Gastroesophageal sphincter (tissue), 4 donors: ENCODE data around the gene ALDH3A2. TPM values are rescaled to one million over a fixed set of nuclear protein-coding genes. Genes with fewer than 3 reads are reported as not detected.

ENCODE experiments used
- ATAC-seq: fragments of 150-250 bp; one replicate; pipeline ENCODE4 v1.9.1; 2016; ENCODE audit warnings: mild to moderate bottlenecking, moderate library complexity
- H3K27ac ChIP-seq, 4 donors: fragments of 200-600 bp; sonication (generic) in 3 of 4; 1 replicate in 3 of 4; 2 replicates in 1 of 4; pipeline ENCODE4 v1.5.1; 2016 to 2019
- H3K27me3 ChIP-seq: fragments of 200-600 bp; sonication (generic); one replicate; pipeline ENCODE4 v1.5.1; 2019
- H3K36me3 ChIP-seq, 2 donors: fragments of 200-600 bp; sonication (generic); one replicate each; pipeline ENCODE4 v1.5.1; 2019; ENCODE audit warnings: control low read depth in 1 of 2
- H3K4me1 ChIP-seq, 3 donors: fragments of 200-600 bp; sonication (generic); 1 replicate in 2 of 3; 2 replicates in 1 of 3; pipeline ENCODE4 v1.5.1; 2016 to 2019; ENCODE audit warnings: control low read depth in 2 of 3
- H3K4me3 ChIP-seq, 2 donors: fragments of 200-600 bp; sonication (generic); one replicate each; pipeline ENCODE4 v1.5.1; 2019; ENCODE audit warnings: mild to moderate bottlenecking in 1 of 2, moderate library complexity in 1 of 2
- H3K9me3 ChIP-seq, 3 donors: fragments of 200-600 bp; sonication (generic); one replicate each; pipeline ENCODE4 v1.5.1; 2017 to 2019; ENCODE audit warnings: control low read depth in 2 of 3
- EP300 ChIP-seq: sonication (generic); formaldehyde crosslinking; IDR thresholded peaks from one replicate; pipeline ENCODE4 v1.6.1; 2017; ENCODE audit warnings: antibody characterized with exemption, mild to moderate bottlenecking
- POLR2A ChIP-seq, 2 donors: fragments of 450-650 bp; IDR thresholded peaks; one replicate each; pipeline ENCODE4 v1.6.1; 2017; ENCODE audit warnings: antibody characterized with exemption in 2 of 2, mild to moderate bottlenecking in 2 of 2, moderate library complexity in 1 of 2
- POLR2AphosphoS5 ChIP-seq: sonication (generic); formaldehyde crosslinking; IDR thresholded peaks from one replicate; pipeline ENCODE4 v1.6.1; 2017; ENCODE audit warnings: antibody characterized with exemption
- WGBS, 2 donors: methylation state at CpG; one replicate each; pipeline ENCODE4 v1.1.5; 2018; ENCODE audit warnings: low coverage in 1 of 2; 5-methylcytosine and 5-hydroxymethylcytosine counted together
- total RNA-seq, 4 donors: library from RNA; depleted of rRNA; stranded (reverse); fragments of >200 nt; gene quantifications; one replicate each; pipeline ENCODE4 v1.1.0, GENCODE V29; 2016
- TF ChIP-seq, protein P1 (sequence below), 4 experiments: fragments of 200-600 bp in 2 of 4; fragments of 450-650 bp in 2 of 4; sonication (generic) in 1 of 4; IDR thresholded peaks; one replicate each; pipeline ENCODE4 v1.5.1; 2017 to 2019; ENCODE audit warnings: antibody characterized with exemption in 4 of 4, mild to moderate bottlenecking in 2 of 4, moderate library complexity in 2 of 4

Gene ALDH3A2
- 100 to 1,000 TPM in 3 of 4 donors, 10 to 100 TPM in 1; 61.9 to 162 (median 124) TPM for total RNA-seq

DNA sequence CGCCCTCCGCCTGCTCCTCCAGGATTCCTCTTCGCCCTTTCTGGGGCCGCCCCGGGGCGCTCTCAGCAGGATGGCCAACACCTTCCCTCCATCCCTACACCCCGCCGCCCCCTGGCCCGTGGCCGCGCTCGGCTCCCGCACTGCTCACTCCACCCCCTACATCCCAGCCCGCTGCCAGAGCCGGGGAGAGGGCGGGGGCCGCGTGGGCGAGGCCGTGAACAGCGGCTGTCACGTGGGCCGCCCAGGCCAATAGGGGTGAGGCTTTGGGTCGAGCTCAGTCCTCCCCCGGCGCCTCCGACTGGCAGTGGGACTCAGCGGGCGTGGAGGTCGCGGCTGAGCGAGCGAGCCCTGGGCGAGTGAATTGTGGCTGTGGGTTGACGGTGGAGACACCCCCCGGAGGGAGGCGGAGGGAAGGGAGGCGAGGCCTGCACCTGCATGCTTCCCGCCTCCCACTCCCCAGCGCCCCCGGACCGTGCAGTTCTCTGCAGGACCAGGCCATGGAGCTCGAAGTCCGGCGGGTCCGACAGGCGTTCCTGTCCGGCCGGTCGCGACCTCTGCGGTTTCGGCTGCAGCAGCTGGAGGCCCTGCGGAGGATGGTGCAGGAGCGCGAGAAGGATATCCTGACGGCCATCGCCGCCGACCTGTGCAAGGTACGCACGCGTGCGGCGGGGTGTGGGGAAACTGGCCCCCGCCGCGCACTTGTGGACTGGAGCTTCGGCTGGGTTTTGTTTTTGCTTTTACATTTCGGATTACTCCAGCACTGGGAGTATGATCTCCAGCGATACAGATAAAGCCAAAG is at the start of gene ALDH3A2:
TSS of gene ALDH3A2 (plus strand) at position 277 of the 799 bp plus-strand sequence. CDS start at position 498, 221 bp downstream.
- ATAC-seq = peak; percentile 99
- Histone ChIP-seq H3K9me3 (no peaks in the 10 kb centered on the region), H3K4me3 (peak within 1 kb of the TSS; percentile 68 to 73), H3K27me3 (no peaks in the 10 kb centered on the region), H3K36me3 (peaks cover 0 to 8% of the 10 kb centered on the region in 2 donors), H3K4me1 (peaks cover 9 to 67% (median 23%) of the 10 kb centered on the region in 3 donors), H3K27ac (peak within 1 kb of the TSS; percentile 95 to 97 (median 96))
- WGBS, 2 donors = 0% methylated on average over 7 to 29 of the region's 71 CpGs
- TF ChIP-seq, protein P1, sequence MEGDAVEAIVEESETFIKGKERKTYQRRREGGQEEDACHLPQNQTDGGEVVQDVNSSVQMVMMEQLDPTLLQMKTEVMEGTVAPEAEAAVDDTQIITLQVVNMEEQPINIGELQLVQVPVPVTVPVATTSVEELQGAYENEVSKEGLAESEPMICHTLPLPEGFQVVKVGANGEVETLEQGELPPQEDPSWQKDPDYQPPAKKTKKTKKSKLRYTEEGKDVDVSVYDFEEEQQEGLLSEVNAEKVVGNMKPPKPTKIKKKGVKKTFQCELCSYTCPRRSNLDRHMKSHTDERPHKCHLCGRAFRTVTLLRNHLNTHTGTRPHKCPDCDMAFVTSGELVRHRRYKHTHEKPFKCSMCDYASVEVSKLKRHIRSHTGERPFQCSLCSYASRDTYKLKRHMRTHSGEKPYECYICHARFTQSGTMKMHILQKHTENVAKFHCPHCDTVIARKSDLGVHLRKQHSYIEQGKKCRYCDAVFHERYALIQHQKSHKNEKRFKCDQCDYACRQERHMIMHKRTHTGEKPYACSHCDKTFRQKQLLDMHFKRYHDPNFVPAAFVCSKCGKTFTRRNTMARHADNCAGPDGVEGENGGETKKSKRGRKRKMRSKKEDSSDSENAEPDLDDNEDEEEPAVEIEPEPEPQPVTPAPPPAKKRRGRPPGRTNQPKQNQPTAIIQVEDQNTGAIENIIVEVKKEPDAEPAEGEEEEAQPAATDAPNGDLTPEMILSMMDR (IDR thresholded peaks at IDR 0.05) = peak in 3 of 4 experiments; percentile 32 to 50 (median 40)
- TF ChIP-seq POLR2A (IDR thresholded peaks at IDR 0.05) (peak; percentile 92 to 96), EP300 (no peak), POLR2AphosphoS5 (peak; percentile 98)

DNA sequence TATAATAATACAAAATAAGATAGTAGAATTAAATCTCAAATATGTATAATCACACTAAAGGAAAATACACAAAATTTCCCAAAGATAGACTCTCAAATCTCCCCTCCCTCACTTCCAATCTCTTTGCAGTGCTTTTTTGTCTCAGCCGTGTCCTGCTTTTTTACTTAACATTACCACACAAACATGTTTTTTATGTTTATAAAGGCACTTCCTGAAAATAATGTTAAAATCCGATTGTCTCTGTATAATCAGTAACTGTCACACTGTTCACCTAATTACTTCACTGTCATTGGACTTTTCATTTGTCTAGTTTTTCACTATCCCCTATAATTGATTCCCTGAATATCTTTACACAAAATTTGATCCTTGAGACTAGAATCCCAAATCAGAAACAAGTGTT is 38.2 kb upstream of the ALDH3A2 start:
- Histone ChIP-seq H3K27ac (no peak overlapping the region), H3K4me3 (no peak overlapping the region), H3K27me3 (no peaks in the 10 kb centered on the region), H3K36me3 (no peaks in the 10 kb centered on the region), H3K9me3 (no peaks in the 10 kb centered on the region), H3K4me1 (peaks cover 0 to 11% (median 0%) of the 10 kb centered on the region in 3 donors)
- WGBS, 2 donors = 49 to 56% methylated on average over 2 of the region's 2 CpGs
- TF ChIP-seq EP300 = no peak
- TF ChIP-seq POLR2A (IDR thresholded peaks at IDR 0.05) = no peak
- TF ChIP-seq, protein P1 (IDR thresholded peaks at IDR 0.05) = no peak
- TF ChIP-seq POLR2AphosphoS5 = no peak
- no peak for ATAC-seq

DNA sequence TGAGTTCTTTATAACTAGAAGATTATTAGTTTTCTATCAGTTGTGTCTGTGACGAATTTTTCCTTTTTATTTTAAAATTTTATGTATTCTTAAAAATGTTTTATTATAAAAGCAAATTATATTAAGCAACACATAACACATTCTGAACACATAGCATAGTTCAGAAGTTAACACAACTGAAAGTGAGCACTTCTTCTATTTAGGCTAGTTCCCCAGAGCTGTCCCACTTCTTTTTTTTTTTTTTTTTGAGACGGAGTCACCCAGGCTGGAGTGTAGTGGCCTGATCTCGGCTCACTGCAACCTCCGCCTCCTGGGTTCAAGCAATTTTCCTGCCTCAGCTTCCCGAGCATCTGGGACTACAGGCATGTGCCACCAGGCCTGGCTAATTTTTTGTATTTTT is 37.7 kb upstream of the ALDH3A2 start:
- Histone ChIP-seq H3K27me3 (no peaks in the 10 kb centered on the region), H3K9me3 (no peaks in the 10 kb centered on the region), H3K36me3 (no peaks in the 10 kb centered on the region), H3K4me1 (peaks cover 0 to 11% (median 0%) of the 10 kb centered on the region in 3 donors), H3K4me3 (no peak overlapping the region), H3K27ac (no peak overlapping the region)
- TF ChIP-seq POLR2A (IDR thresholded peaks at IDR 0.05) (no peak), EP300 (no peak)
- TF ChIP-seq, protein P1 (IDR thresholded peaks at IDR 0.05) = no peak
- no peak for ATAC-seq
- 72 to 80% methylated on average over 1 to 5 of the region's 5 CpGs for WGBS, 2 donors

DNA sequence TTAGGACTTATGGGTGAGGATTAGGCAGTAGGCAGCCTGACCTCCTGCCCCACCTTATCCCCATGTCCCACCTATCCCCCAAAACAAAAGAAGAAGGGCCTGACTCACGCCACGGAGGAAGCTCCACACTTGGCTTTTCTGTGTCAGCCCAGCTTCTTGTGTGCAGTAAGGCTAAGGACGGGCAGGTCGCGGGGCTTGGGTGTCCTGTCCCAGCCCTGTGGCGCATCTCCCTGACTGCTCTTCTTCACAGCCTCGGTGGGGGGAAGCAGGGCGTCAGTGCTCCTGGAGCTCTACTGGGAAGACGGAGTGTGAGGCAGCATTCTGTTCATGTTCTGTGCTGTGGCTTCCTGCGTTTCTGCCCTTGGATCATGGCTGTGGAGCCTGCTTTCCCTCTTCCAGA is 34.6 kb upstream of the ALDH3A2 start:
- Histone ChIP-seq H3K27ac (no peak overlapping the region), H3K4me1 (peaks cover 0 to 11% (median 0%) of the 10 kb centered on the region in 3 donors), H3K36me3 (no peaks in the 10 kb centered on the region), H3K9me3 (peaks cover 0 to 16% (median 0%) of the 10 kb centered on the region in 3 donors), H3K27me3 (no peaks in the 10 kb centered on the region), H3K4me3 (no peak overlapping the region)
- no peak for ATAC-seq
- 70% methylated on average over 2 of the region's 10 CpGs; no CpG with 5 or more reads in 1 of the 2 donors for WGBS, 2 donors
- TF ChIP-seq, protein P1 (IDR thresholded peaks at IDR 0.05) = no peak
- no peak for TF ChIP-seq POLR2AphosphoS5
- no peak for TF ChIP-seq POLR2A (IDR thresholded peaks at IDR 0.05)
- no peak for TF ChIP-seq EP300

DNA sequence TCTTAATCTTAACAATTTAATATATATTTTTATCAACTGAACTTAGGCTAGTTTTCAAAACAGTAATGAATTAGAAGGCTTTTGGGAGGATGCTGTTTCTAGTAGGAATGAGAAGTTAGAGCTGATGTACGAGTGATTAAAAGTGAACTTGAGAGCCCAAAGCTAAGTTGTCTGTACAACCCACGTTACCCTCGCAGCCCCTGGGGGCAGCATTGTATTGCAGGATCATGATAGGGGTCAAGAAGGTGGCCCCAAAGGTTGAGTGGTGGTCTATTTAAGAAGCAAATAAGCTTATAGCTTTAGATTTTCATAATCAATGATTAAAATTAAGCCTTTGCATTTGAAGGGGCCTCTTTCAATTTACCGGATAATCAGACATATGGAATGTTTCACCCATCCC is 33.7 kb upstream of the ALDH3A2 start:
- H3K27me3 ChIP-seq = no peaks in the 10 kb centered on the region
- WGBS, 2 donors = 89 to 97% methylated on average over 4 of the region's 4 CpGs
- H3K27ac ChIP-seq = no peak overlapping the region
- no peak for ATAC-seq
- H3K9me3 ChIP-seq = peaks cover 0 to 25% (median 0%) of the 10 kb centered on the region in 3 donors
- H3K4me1 ChIP-seq = peaks cover 0 to 11% (median 0%) of the 10 kb centered on the region in 3 donors
- H3K4me3 ChIP-seq = no peak overlapping the region
- TF ChIP-seq, protein P1 (IDR thresholded peaks at IDR 0.05) = no peak
- no peak for TF ChIP-seq POLR2AphosphoS5
- no peak for TF ChIP-seq EP300
- TF ChIP-seq POLR2A (IDR thresholded peaks at IDR 0.05) = no peak
- H3K36me3 ChIP-seq = no peaks in the 10 kb centered on the region
